B cell (primary cell): ENCODE measurements around the gene BORA. TPM values are rescaled to one million over a fixed set of nuclear protein-coding genes. Genes with fewer than 3 reads are reported as not detected.
A peak's percentile ranks its signal among the peaks of the same experiment; 100 is the strongest.

Experiments
- ATAC-seq: fragments of 200-7000 bp; cut with Tn5 transposase; one replicate; pipeline ENCODE4 v1.10.0; 2021; ENCODE audit warnings: low read depth, mild to moderate bottlenecking, moderate number of reproducible peaks, moderate library complexity
- CTCF ChIA-PET: fragments of 350-600 bp; sonication (Branson Sonifier 250); formaldehyde crosslinking; loops from one replicate; lab custom pipeline; 2021; ENCODE audit warnings: antibody characterized with exemption, inconsistent platforms; lab: Charles Lee
- POLR2A ChIA-PET: fragments of 350-600 bp; sonication (Branson Sonifier 250); formaldehyde crosslinking; loops from one replicate; lab custom pipeline; 2021; ENCODE audit warnings: antibody characterized with exemption; lab: Charles Lee
- DNase-seq: peaks from one replicate; pipeline ENCODE4 v3.0.0; 2013
- H2AFZ ChIP-seq: 2 replicates; pipeline ENCODE4 v1.6.1; 2012; ENCODE audit warnings: mild to moderate bottlenecking, low read depth, low read length; ENCODE audit not compliant: insufficient read depth, poor library complexity, severe bottlenecking
- H3K27ac ChIP-seq, 2 donors: 1 replicate in 1 of 2; 2 replicates in 1 of 2; pipeline ENCODE4 v1.5.1; 2012 to 2013; ENCODE audit warnings: low read length in 2 of 2, mild to moderate bottlenecking in 2 of 2, moderate library complexity in 1 of 2
- H3K27me3 ChIP-seq, 4 experiments: fragments of 200-600 bp in 1 of 4; sonication (generic) in 1 of 4; replicated peaks in 1 of 4; 1 replicate in 2 of 4; 2 replicates in 2 of 4; pipeline versions ENCODE4 v1.6.1 to v1.7.0; 2013 to 2016; ENCODE audit warnings: low read length in 3 of 4, mild to moderate bottlenecking in 2 of 4, mixed read lengths in 1 of 4, moderate library complexity in 1 of 4; ENCODE audit not compliant: insufficient read depth in 4 of 4, control insufficient read depth in 3 of 4; ENCODE audit errors: control extremely low read depth in 1 of 4
- H3K36me3 ChIP-seq, 2 experiments: replicated peaks in 1 of 2; 1 replicate in 1 of 2; 2 replicates in 1 of 2; pipeline versions ENCODE4 v1.6.1 to v1.7.1; 2013; ENCODE audit warnings: low read length in 1 of 2; ENCODE audit not compliant: insufficient read depth in 2 of 2, control insufficient read depth in 1 of 2; ENCODE audit errors: control extremely low read depth in 1 of 2, extremely low read depth in 1 of 2
- H3K4me1 ChIP-seq, 2 donors: fragments of 200-600 bp in 1 of 2; sonication (generic) in 1 of 2; 1 replicate in 1 of 2; 2 replicates in 1 of 2; pipeline versions ENCODE4 v1.5.1 to v1.6.1; 2013 to 2017; ENCODE audit warnings: low read length in 2 of 2; ENCODE audit not compliant: control insufficient read depth in 2 of 2, insufficient read depth in 2 of 2
- H3K4me2 ChIP-seq: replicated peaks from 2 replicates; pipeline ENCODE3; 2012; ENCODE audit warnings: mild to moderate bottlenecking, low read depth, low read length; ENCODE audit not compliant: poor library complexity, severe bottlenecking
- H3K4me3 ChIP-seq, 5 experiments: fragments of 200-600 bp in 1 of 5; sonication (generic) in 1 of 5; 1 replicate in 3 of 5; 2 replicates in 2 of 5; pipeline versions ENCODE4 v1.5.1 to v1.7.0; 2011 to 2016; ENCODE audit warnings: low read length in 4 of 5, mild to moderate bottlenecking in 4 of 5, low read depth in 2 of 5, control low read depth in 1 of 5, moderate library complexity in 1 of 5; ENCODE audit not compliant: insufficient read depth in 1 of 5; ENCODE audit errors: control extremely low read depth in 1 of 5, extremely low read depth in 1 of 5
- H3K79me2 ChIP-seq: fragments of 200-600 bp; sonication (generic); one replicate; pipeline ENCODE4 v1.6.0; 2016; ENCODE audit warnings: low read length; ENCODE audit not compliant: control insufficient read depth, insufficient read depth
- H3K9ac ChIP-seq: fragments of 200-600 bp; sonication (generic); 2 replicates; pipeline ENCODE4 v1.6.1; 2017; ENCODE audit warnings: mild to moderate bottlenecking, low read length, moderate library complexity
- H3K9me3 ChIP-seq, 3 donors: one replicate each; pipeline versions ENCODE4 v1.6.1 to v1.7.1; 2013; ENCODE audit warnings: low read length in 2 of 3; ENCODE audit not compliant: control insufficient read depth in 2 of 3, insufficient read depth in 1 of 3; ENCODE audit errors: control extremely low read depth in 1 of 3
- H4K20me1 ChIP-seq: 2 replicates; pipeline ENCODE4 v1.6.0; 2012; ENCODE audit warnings: mild to moderate bottlenecking, low read length; ENCODE audit not compliant: insufficient read depth, control insufficient read depth, poor library complexity, severe bottlenecking
- H3K27ac Mint-ChIP-seq: one replicate; pipeline ENCODE4 v1.8.0; 2021; ENCODE audit warnings: mixed read lengths
- H3K27me3 Mint-ChIP-seq: one replicate; pipeline ENCODE4 v1.8.0; 2021; ENCODE audit warnings: mixed read lengths
- H3K4me1 Mint-ChIP-seq: one replicate; pipeline ENCODE4 v1.8.0; 2021; ENCODE audit warnings: mixed read lengths
- H3K4me3 Mint-ChIP-seq: one replicate; pipeline ENCODE4 v1.8.0; 2021; ENCODE audit warnings: mixed read lengths
- H3K9me3 Mint-ChIP-seq: one replicate; pipeline ENCODE4 v1.8.0; 2022; ENCODE audit warnings: mixed read lengths; ENCODE audit not compliant: insufficient read depth
- CTCF ChIP-seq: fragments of 200-600 bp; IDR thresholded peaks from one replicate; pipeline ENCODE4 v1.8.0; 2022; ENCODE audit warnings: antibody characterized with exemption, mild to moderate bottlenecking
- EZH2 ChIP-seq: IDR thresholded peaks from 2 replicates; pipeline ENCODE4 v1.6.1; 2012; ENCODE audit warnings: borderline replicate concordance, low read depth, mild to moderate bottlenecking, moderate library complexity, low read length; ENCODE audit not compliant: insufficient read depth, poor library complexity, severe bottlenecking
- WGBS: methylation state at CpG from one replicate; pipeline ENCODE4 v1.1.5; 2013; ENCODE audit warnings: missing lambda C conversion rate; ENCODE audit not compliant: insufficient coverage; 5-methylcytosine and 5-hydroxymethylcytosine counted together
- intact Hi-C: fragments of 100-400 bp; cut with micrococcal nuclease; formaldehyde crosslinking; loops from one replicate; pipeline ENCODE4 v1.10.0; 2022
- polyA minus RNA-seq: library from RNA; depleted of rRNA, polyadenylated mRNA; stranded (reverse); fragments of >200 nt; gene quantifications from 2 replicates; pipeline ENCODE4 v1.2.3, GENCODE V29; 2012
- polyA plus RNA-seq: library from polyadenylated mRNA; depleted of rRNA; stranded (reverse); fragments of >200 nt; gene quantifications from 2 replicates; pipeline ENCODE4 v1.2.3, GENCODE V29; 2012
- total RNA-seq, 2 donors: library from RNA; stranded (reverse); fragments of 120-200 nt in 1 of 2; gene quantifications; 1 replicate in 1 of 2; 2 replicates in 1 of 2; pipeline versions ENCODE4 v1.2.3 to v1.2.4, GENCODE V29; 2013 to 2022

BORA gene
- 7.2 and 8.6 TPM in 2 replicates for total RNA-seq
- 10.8 TPM for total RNA-seq (2013)
- 4.5 and 4.8 TPM in 2 replicates for polyA plus RNA-seq
- polyA minus RNA-seq: 3.1 and 5.9 TPM in 2 replicates

GRCh38 chr13:72727417-72728289, at the start of gene BORA, which contains the start of gene MZT1:
Gene BORA, plus strand, starts transcription at chr13:72727923. Its CDS starts 1,018 bp downstream, at chr13:72728941.
Gene MZT1, minus strand, starts transcription at chr13:72727629. Its CDS starts 27 bp downstream, at chr13:72727602.
- Mint-ChIP-seq H3K4me3 (peak within 1 kb of the TSS; percentile 98), H3K4me1 (peaks cover 39% of the 10 kb centered on the region), H3K9me3 (no peaks in the 10 kb centered on the region), H3K27ac (peak within 1 kb of the TSS; percentile 90), H3K27me3 (no peaks in the 10 kb centered on the region)
- no peak for TF ChIP-seq CTCF
- TF ChIP-seq EZH2: no peak
- H4K20me1 ChIP-seq: no peaks in the 10 kb centered on the region
- no peaks in the 10 kb centered on the region for H3K27me3 ChIP-seq
- peak within 1 kb of the TSS; percentile 66 to 81 for H3K27ac ChIP-seq
- peaks cover 51% of the 10 kb centered on the region for H3K79me2 ChIP-seq
- CTCF ChIA-PET: no interaction called here
- POLR2A ChIA-PET: no interaction called here
- H2AFZ ChIP-seq: peak within 1 kb of the TSS; percentile 93
- under 1% methylated on average over 64 of the region's 71 CpGs for WGBS
- H3K4me1 ChIP-seq: peaks cover 13 to 20% of the 10 kb centered on the region in 2 donors
- peaks cover 1 to 7% of the 10 kb centered on the region in 2 experiments for H3K36me3 ChIP-seq
- ATAC-seq (peak; percentile 93), DNase-seq (peak; percentile 98)
- peak within 1 kb of the TSS; percentile 74 for H3K9ac ChIP-seq
- no peaks in the 10 kb centered on the region for H3K9me3 ChIP-seq
- intact Hi-C loops: loop anchor here (1.0 kb wide), 2 partner anchors 55 to 331 kb away; partner anchors contain the start of gene PIBF1
- peak within 1 kb of the TSS; percentile 71 to 90 (median 85) for H3K4me3 ChIP-seq
- peak within 1 kb of the TSS; percentile 89 for H3K4me2 ChIP-seq

GRCh38 chr13:72678312-72678711, 49.4 kb upstream of the BORA start:
- Histone ChIP-seq H2AFZ (no peak overlapping the region), H3K9me3 (no peaks in the 10 kb centered on the region), H3K4me1 (no peaks in the 10 kb centered on the region), H3K9ac (no peak overlapping the region), H3K27ac (no peak overlapping the region), H3K79me2 (no peaks in the 10 kb centered on the region), H3K4me2 (no peak overlapping the region), H4K20me1 (no peaks in the 10 kb centered on the region), H3K36me3 (no peaks in the 10 kb centered on the region), H3K4me3 (no peak overlapping the region), H3K27me3 (no peaks in the 10 kb centered on the region)
- no peak for ATAC-seq
- ChIA-PET POLR2A (no interaction called here), CTCF (no interaction called here)
- Mint-ChIP-seq H3K4me1 (no peaks in the 10 kb centered on the region), H3K4me3 (no peak overlapping the region), H3K27me3 (peaks cover 5% of the 10 kb centered on the region), H3K27ac (no peak overlapping the region), H3K9me3 (no peaks in the 10 kb centered on the region)
- WGBS: no CpG with 5 or more reads among the region's 1 CpG
- intact Hi-C loops: no loop called here
- no peak for DNase-seq
- TF ChIP-seq CTCF: no peak
- TF ChIP-seq EZH2: no peak
